ENCODE data around the gene CRACDL.

Gene CRACDL

GRCh38 chr2:98875081-98875728 is 60.8 kb downstream of the CRACDL start:
- Histone ChIP-seq H3K27ac (replicated peaks) (no peak overlapping the region), H3K4me3 (replicated peaks; ENCODE audit: insufficient read depth, low read length) (no peak overlapping the region), H3K27me3 (ENCODE audit: insufficient read depth, poor library complexity, severe bottlenecking) (no peaks in the 10 kb centered on the region)
- no peak for TF ChIP-seq GABPA (IDR thresholded peaks at IDR 0.05; ENCODE audit: low read depth)
- TF ChIP-seq, protein P1, sequence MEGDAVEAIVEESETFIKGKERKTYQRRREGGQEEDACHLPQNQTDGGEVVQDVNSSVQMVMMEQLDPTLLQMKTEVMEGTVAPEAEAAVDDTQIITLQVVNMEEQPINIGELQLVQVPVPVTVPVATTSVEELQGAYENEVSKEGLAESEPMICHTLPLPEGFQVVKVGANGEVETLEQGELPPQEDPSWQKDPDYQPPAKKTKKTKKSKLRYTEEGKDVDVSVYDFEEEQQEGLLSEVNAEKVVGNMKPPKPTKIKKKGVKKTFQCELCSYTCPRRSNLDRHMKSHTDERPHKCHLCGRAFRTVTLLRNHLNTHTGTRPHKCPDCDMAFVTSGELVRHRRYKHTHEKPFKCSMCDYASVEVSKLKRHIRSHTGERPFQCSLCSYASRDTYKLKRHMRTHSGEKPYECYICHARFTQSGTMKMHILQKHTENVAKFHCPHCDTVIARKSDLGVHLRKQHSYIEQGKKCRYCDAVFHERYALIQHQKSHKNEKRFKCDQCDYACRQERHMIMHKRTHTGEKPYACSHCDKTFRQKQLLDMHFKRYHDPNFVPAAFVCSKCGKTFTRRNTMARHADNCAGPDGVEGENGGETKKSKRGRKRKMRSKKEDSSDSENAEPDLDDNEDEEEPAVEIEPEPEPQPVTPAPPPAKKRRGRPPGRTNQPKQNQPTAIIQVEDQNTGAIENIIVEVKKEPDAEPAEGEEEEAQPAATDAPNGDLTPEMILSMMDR (IDR thresholded peaks at IDR 0.05; ENCODE audit: insufficient read depth, low read length) = no peak
- no peak for TF ChIP-seq POLR2AphosphoS5 (IDR thresholded peaks at IDR 0.05; ENCODE audit: low read depth)
- TF ChIP-seq, protein P2, sequence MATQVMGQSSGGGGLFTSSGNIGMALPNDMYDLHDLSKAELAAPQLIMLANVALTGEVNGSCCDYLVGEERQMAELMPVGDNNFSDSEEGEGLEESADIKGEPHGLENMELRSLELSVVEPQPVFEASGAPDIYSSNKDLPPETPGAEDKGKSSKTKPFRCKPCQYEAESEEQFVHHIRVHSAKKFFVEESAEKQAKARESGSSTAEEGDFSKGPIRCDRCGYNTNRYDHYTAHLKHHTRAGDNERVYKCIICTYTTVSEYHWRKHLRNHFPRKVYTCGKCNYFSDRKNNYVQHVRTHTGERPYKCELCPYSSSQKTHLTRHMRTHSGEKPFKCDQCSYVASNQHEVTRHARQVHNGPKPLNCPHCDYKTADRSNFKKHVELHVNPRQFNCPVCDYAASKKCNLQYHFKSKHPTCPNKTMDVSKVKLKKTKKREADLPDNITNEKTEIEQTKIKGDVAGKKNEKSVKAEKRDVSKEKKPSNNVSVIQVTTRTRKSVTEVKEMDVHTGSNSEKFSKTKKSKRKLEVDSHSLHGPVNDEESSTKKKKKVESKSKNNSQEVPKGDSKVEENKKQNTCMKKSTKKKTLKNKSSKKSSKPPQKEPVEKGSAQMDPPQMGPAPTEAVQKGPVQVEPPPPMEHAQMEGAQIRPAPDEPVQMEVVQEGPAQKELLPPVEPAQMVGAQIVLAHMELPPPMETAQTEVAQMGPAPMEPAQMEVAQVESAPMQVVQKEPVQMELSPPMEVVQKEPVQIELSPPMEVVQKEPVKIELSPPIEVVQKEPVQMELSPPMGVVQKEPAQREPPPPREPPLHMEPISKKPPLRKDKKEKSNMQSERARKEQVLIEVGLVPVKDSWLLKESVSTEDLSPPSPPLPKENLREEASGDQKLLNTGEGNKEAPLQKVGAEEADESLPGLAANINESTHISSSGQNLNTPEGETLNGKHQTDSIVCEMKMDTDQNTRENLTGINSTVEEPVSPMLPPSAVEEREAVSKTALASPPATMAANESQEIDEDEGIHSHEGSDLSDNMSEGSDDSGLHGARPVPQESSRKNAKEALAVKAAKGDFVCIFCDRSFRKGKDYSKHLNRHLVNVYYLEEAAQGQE (IDR thresholded peaks at IDR 0.05; ENCODE audit: insufficient replicate concordance, low read depth) = no peak
- TF ChIP-seq SPI1 (IDR thresholded peaks at IDR 0.05; ENCODE audit: borderline replicate concordance, low read depth) = no peak
- no peak for DNase-seq (ENCODE audit: low read depth in 1 of 2, low spot score in 1 of 2)

DNA sequence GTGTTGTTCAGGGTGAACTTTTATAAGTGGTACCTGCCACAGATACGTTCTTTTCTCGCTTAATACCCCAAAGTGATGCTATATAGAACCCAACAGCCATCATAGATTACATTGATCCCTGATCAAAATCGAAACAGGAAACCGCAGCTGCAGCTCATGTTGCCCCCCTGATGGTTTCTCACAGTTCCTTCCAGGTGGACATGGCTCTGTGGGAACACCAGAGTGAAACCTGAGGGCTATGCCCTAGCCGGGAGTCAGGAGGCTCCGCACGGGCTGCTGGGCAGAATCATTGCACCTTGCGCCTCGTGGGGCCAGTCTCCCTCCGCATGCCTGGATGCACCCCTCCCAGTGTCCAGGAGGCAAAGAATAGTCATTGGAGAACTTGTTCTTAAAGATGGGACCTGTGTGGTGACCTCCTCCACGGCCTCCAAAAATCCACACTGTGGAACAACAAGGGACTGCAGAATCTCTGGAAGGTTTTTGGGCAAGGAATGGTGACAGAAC is 61.8 kb downstream of the CRACDL start:
- Histone ChIP-seq H3K27ac (replicated peaks) (no peak overlapping the region), H3K27me3 (ENCODE audit: insufficient read depth, poor library complexity, severe bottlenecking) (no peaks in the 10 kb centered on the region), H3K4me3 (replicated peaks; ENCODE audit: insufficient read depth, low read length) (no peak overlapping the region)
- no peak for DNase-seq (ENCODE audit: low read depth in 1 of 2, low spot score in 1 of 2)
- TF ChIP-seq, protein P1 (IDR thresholded peaks at IDR 0.05; ENCODE audit: insufficient read depth, low read length) = no peak
- no peak for TF ChIP-seq POLR2AphosphoS5 (IDR thresholded peaks at IDR 0.05; ENCODE audit: low read depth)
- TF ChIP-seq SPI1 (IDR thresholded peaks at IDR 0.05; ENCODE audit: borderline replicate concordance, low read depth) = no peak
- TF ChIP-seq GABPA (IDR thresholded peaks at IDR 0.05; ENCODE audit: low read depth) = no peak
- TF ChIP-seq, protein P2 (IDR thresholded peaks at IDR 0.05; ENCODE audit: insufficient replicate concordance, low read depth) = no peak

DNA sequence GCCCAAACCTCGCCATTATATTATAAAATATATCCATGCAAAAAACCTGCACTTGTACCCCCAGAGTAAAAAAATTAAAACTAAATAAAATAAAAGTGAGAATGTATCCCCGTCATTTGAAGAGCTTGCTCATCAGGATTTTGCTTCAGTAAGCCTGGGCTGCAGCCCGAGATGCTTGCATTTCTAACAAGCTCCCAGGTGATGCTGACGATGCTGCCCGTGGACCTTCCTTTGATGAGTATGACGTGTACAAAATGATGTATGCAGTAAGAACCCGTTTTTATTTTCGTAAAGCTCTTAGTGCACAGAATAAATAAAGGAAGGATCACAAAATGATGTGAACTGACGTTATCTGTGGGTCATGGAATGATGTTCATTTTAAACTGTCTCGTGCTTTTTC is 63.5 kb downstream of the CRACDL start:
- no peak for DNase-seq (ENCODE audit: low read depth in 1 of 2, low spot score in 1 of 2)

More for the DNA sequence above, 63.5 kb downstream of the CRACDL start:
- H3K4me3 ChIP-seq (replicated peaks; ENCODE audit: insufficient read depth, low read length) = no peak overlapping the region
- no peak overlapping the region for H3K27ac ChIP-seq (replicated peaks)
- TF ChIP-seq, protein P1 (IDR thresholded peaks at IDR 0.05; ENCODE audit: insufficient read depth, low read length) = no peak
- no peak for TF ChIP-seq POLR2AphosphoS5 (IDR thresholded peaks at IDR 0.05; ENCODE audit: low read depth)
- no peak for TF ChIP-seq SPI1 (IDR thresholded peaks at IDR 0.05; ENCODE audit: borderline replicate concordance, low read depth)
- TF ChIP-seq, protein P2 (IDR thresholded peaks at IDR 0.05; ENCODE audit: insufficient replicate concordance, low read depth) = no peak
- no peak for TF ChIP-seq GABPA (IDR thresholded peaks at IDR 0.05; ENCODE audit: low read depth)
- no peaks in the 10 kb centered on the region for H3K27me3 ChIP-seq (ENCODE audit: insufficient read depth, poor library complexity, severe bottlenecking)
